NT2/D1 (cell line): ENCODE results near the gene SREBF1.

Experiments
- DNase-seq: peaks from one replicate; pipeline ENCODE4 v3.0.0-alpha.2; 2011; ENCODE audit warnings: low read depth, low spot score
- H3K27me3 ChIP-seq: 2 replicates; pipeline ENCODE4 v1.6.0; 2011; ENCODE audit warnings: mild to moderate bottlenecking; ENCODE audit not compliant: insufficient read length, insufficient read depth
- H3K36me3 ChIP-seq: 2 replicates; pipeline ENCODE4 v1.6.1; 2011; ENCODE audit warnings: mild to moderate bottlenecking, low read length, mixed read lengths; ENCODE audit not compliant: insufficient read depth, insufficient read length
- H3K4me1 ChIP-seq: 2 replicates; pipeline ENCODE4 v1.5.1; 2011; ENCODE audit not compliant: insufficient read depth, insufficient read length
- H3K4me3 ChIP-seq: 2 replicates; pipeline ENCODE4 v1.5.1; 2011; ENCODE audit warnings: low read depth; ENCODE audit not compliant: insufficient read length
- H3K9ac ChIP-seq: 2 replicates; pipeline ENCODE4 v1.6.0; 2011; ENCODE audit warnings: low read depth; ENCODE audit not compliant: insufficient read length
- H3K9me3 ChIP-seq: 2 replicates; pipeline ENCODE4 v1.5.1; 2011; ENCODE audit warnings: mild to moderate bottlenecking, low read length; ENCODE audit not compliant: insufficient read depth
- SUZ12 ChIP-seq: IDR thresholded peaks from 2 replicates; pipeline ENCODE4 v1.6.1; 2011; ENCODE audit not compliant: insufficient read length, insufficient read depth; ENCODE audit errors: extremely low read depth
- YY1 ChIP-seq: IDR thresholded peaks from 2 replicates; pipeline ENCODE4 v1.6.1; 2011; ENCODE audit not compliant: insufficient read length, insufficient read depth
- ZNF274 ChIP-seq: IDR thresholded peaks from 2 replicates; pipeline ENCODE4 v1.6.1; 2011; ENCODE audit warnings: mild to moderate bottlenecking, low read depth, low read length

SREBF1 gene

GRCh38 chr17:17824783-17825614, 11.8 kb downstream of the SREBF1 start:
- Histone ChIP-seq H3K9me3 (no peaks in the 10 kb centered on the region), H3K4me1 (peaks cover 41% of the 10 kb centered on the region), H3K4me3 (no peak overlapping the region), H3K27me3 (no peaks in the 10 kb centered on the region), H3K9ac (peak overlapping the region; percentile 67), H3K36me3 (peaks cover 18% of the 10 kb centered on the region)
- no peak for DNase-seq
- no peak for TF ChIP-seq SUZ12
- TF ChIP-seq YY1 = no peak
- no peak for TF ChIP-seq ZNF274

GRCh38 chr17:17824119-17824782, 12.5 kb downstream of the SREBF1 start:
- Histone ChIP-seq H3K36me3 (peaks cover 21% of the 10 kb centered on the region), H3K4me3 (no peak overlapping the region), H3K9ac (peak overlapping the region; percentile 67), H3K4me1 (peaks cover 44% of the 10 kb centered on the region), H3K27me3 (no peaks in the 10 kb centered on the region), H3K9me3 (no peaks in the 10 kb centered on the region)
- TF ChIP-seq SUZ12 (no peak), ZNF274 (no peak), YY1 (no peak)
- no peak for DNase-seq

GRCh38 chr17:17823433-17824118, 13.2 kb downstream of the SREBF1 start:
- Histone ChIP-seq H3K9me3 (no peaks in the 10 kb centered on the region), H3K36me3 (peaks cover 28% of the 10 kb centered on the region), H3K4me1 (peaks cover 50% of the 10 kb centered on the region), H3K9ac (peak overlapping the region; percentile 72), H3K27me3 (no peaks in the 10 kb centered on the region), H3K4me3 (peak overlapping the region; percentile 62)
- DNase-seq = no peak
- TF ChIP-seq SUZ12 (no peak), ZNF274 (no peak), YY1 (no peak)

GRCh38 chr17:17822616-17823015, 14.2 kb downstream of the SREBF1 start:
- TF ChIP-seq YY1 = no peak
- no peak for TF ChIP-seq SUZ12
- TF ChIP-seq ZNF274 = no peak
- H3K9ac ChIP-seq = peak overlapping the region; percentile 72
- H3K27me3 ChIP-seq = no peaks in the 10 kb centered on the region
- peaks cover 53% of the 10 kb centered on the region for H3K4me1 ChIP-seq
- peak overlapping the region; percentile 62 for H3K4me3 ChIP-seq
- H3K9me3 ChIP-seq = no peaks in the 10 kb centered on the region
- H3K36me3 ChIP-seq = peaks cover 36% of the 10 kb centered on the region
- DNase-seq = no peak

GRCh38 chr17:17822189-17822588, 14.6 kb downstream of the SREBF1 start:
- DNase-seq = no peak
- TF ChIP-seq YY1 (no peak), ZNF274 (no peak), SUZ12 (no peak)
- Histone ChIP-seq H3K27me3 (no peaks in the 10 kb centered on the region), H3K4me1 (peaks cover 56% of the 10 kb centered on the region), H3K36me3 (peaks cover 37% of the 10 kb centered on the region), H3K9ac (peak overlapping the region; percentile 72), H3K9me3 (no peaks in the 10 kb centered on the region), H3K4me3 (peak overlapping the region; percentile 62)

- peak overlapping the region; percentile 21 for H3K4me3 ChIP-seq
- H3K9me3 ChIP-seq = no peaks in the 10 kb centered on the region
- H3K36me3 ChIP-seq = peaks cover 50% of the 10 kb centered on the region
- peak overlapping the region; percentile 42 for H3K9ac ChIP-seq
- H3K4me1 ChIP-seq = peaks cover 52% of the 10 kb centered on the region
- DNase-seq = no peak
- TF ChIP-seq SUZ12 (no peak), YY1 (no peak), ZNF274 (no peak)
- no peaks in the 10 kb centered on the region for H3K27me3 ChIP-seq
Observed at GRCh38 chr17:17820463-17821158, 16.2 kb downstream of the SREBF1 start.

- TF ChIP-seq SUZ12 = no peak
- TF ChIP-seq ZNF274 = no peak
- no peak for TF ChIP-seq YY1
- H3K36me3 ChIP-seq = peaks cover 56% of the 10 kb centered on the region
- peaks cover 52% of the 10 kb centered on the region for H3K4me1 ChIP-seq
- no peaks in the 10 kb centered on the region for H3K9me3 ChIP-seq
- DNase-seq = no peak
- H3K27me3 ChIP-seq = no peaks in the 10 kb centered on the region
- no peak overlapping the region for H3K4me3 ChIP-seq
- H3K9ac ChIP-seq = peak overlapping the region; percentile 50
Observed at GRCh38 chr17:17820046-17820445, 16.7 kb downstream of the SREBF1 start.
